Measurements from ENCODE around the gene KNCN.

KNCN gene

DNA sequence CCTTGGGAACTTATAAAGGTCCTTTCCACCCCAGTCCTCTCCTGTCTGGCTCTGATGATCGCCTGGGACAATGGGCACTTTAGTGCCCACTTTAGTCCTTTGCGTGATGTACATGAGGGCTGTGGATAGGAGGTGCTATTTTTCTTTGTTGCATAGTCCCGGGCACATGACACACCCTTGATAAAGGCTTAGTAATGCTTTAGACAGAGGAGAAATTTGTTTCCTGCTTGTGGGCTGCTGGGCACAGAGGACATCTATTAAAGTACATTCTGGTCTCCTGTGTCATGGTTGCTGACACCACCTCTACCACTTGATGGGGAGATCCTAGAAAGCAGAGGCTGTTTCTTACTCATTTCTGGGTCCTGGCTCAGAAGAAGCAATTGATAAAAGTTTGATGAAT is 5.4 kb upstream of the KNCN start:
- no peak for TF ChIP-seq GATA3 (IDR thresholded peaks at IDR 0.05; ENCODE audit: low read depth, low read length)
- TF ChIP-seq GATA2 (IDR thresholded peaks at IDR 0.05; ENCODE audit: low read depth, low read length) = no peak

DNA sequence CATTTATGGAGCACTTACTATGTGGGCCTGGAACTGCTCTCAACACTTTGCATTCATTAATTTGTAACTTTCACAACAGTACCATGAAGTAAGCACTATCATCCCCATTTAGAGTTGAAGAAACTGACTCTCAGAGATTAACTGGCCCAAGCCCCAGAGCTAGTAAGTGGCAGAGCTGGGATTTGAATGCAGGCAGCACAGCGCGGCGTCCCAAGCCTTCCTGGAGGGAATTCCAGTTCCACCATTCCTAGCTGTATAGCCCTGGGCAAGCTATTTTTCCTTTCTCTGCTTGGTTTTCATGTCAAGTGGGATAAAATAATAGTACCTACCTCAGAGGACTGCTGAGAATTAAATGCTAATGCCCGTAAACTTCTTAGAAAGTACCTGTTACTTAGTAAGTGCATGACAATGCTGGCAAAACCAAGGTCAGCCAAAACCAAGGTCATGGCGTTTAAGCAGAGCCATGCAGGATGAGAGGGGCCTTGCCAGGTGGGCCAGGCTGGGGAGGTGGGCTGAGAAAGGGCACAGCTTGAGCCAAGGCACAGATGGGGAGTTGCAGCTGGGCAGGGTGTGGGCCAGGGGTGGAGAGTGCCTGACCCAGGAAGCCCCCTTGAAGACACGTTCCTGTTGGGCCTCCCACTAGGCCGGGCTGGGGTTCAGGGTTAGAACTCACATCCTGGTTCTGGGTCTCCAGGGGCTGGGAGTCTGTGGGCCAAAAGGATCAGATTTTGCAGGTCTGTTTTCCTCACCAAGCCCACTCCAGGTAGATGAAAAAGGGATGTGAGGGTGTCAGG is 4.6 kb upstream of the KNCN start:
- TF ChIP-seq GATA3 (IDR thresholded peaks at IDR 0.05; ENCODE audit: low read depth, low read length) = no peak
- no peak for TF ChIP-seq GATA2 (IDR thresholded peaks at IDR 0.05; ENCODE audit: low read depth, low read length)

DNA sequence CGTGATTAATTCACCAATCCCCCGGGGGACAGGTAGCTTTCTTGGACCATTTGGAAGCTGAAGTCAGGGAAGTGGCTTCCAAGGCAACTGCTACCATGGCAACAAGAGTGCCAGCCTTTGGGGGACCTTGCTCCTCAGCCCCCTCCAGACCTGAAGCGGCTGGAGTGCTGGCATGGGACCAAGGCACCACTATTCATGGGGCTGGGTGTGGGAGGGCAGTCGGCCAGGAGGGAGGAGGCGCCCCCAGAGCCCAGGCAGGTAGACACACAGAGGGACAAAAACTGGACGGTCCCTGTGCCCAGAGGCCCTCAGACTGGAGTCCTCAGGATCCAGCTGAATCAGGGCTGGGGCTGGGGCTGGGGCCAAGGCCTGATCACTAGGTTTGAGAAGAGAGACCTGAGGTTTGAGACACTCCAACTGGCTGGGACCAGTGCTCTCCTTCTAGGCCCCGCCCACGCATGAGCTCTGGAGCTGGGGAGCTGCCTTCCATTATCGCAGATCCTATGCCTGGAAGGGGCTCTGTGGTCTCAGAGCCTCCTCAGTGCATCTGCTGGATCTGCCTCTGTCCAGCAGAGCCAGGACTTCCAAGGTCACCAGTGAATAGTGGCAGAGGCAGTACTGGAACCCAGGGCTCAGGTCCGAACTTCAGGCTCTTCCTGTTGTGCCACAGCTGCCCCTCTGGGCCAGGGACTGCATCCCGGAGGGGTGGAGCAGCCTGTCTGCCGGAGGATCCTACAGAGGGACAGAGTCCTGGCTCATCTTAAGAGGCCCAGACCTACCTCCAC is 3.3 kb upstream of the KNCN start:
- TF ChIP-seq GATA3 (IDR thresholded peaks at IDR 0.05; ENCODE audit: low read depth, low read length) (no peak), GATA2 (IDR thresholded peaks at IDR 0.05; ENCODE audit: low read depth, low read length) (no peak)

DNA sequence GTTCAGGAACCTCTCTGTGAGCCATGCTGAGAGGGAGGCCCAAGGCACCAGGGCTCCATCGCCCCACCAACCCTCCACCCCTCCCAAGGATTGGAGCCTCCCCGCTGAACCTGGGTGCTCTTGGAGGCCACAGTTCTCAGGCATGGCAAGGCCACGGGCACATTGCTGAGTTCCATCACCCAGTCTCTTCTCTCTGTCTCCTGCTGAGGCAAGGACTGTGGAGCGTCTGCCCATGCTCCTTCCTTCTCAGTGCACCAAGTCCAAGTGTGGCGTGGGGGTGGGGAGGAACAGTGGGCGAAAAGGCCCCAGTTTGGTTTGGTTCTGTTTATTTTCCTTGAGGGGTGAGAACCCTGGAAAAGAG is 2.8 kb upstream of the KNCN start:
- TF ChIP-seq GATA2 (IDR thresholded peaks at IDR 0.05; ENCODE audit: low read depth, low read length) = no peak
- TF ChIP-seq GATA3 (IDR thresholded peaks at IDR 0.05; ENCODE audit: low read depth, low read length) = no peak

DNA sequence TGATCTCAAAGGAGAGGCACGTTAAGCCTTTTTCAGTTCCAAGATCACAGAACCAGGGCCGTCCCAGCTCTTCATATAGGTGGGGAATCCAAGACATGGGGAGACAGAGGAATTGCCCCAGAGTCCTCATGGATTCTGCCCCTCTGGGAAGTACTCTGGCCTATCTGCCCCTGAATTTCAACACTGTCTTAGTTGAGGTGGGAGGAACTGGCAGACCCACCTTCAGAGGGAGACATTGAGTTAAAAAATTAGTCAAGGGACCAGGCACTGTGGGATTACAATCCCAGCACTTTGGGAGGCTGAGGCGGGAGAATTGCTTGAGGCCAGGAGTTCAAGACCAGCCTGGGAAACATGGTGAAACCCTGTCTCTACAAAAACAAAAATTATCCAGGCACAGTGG is 2.1 kb upstream of the KNCN start:
- TF ChIP-seq GATA3 (IDR thresholded peaks at IDR 0.05; ENCODE audit: low read depth, low read length) (no peak), GATA2 (IDR thresholded peaks at IDR 0.05; ENCODE audit: low read depth, low read length) (no peak)

DNA sequence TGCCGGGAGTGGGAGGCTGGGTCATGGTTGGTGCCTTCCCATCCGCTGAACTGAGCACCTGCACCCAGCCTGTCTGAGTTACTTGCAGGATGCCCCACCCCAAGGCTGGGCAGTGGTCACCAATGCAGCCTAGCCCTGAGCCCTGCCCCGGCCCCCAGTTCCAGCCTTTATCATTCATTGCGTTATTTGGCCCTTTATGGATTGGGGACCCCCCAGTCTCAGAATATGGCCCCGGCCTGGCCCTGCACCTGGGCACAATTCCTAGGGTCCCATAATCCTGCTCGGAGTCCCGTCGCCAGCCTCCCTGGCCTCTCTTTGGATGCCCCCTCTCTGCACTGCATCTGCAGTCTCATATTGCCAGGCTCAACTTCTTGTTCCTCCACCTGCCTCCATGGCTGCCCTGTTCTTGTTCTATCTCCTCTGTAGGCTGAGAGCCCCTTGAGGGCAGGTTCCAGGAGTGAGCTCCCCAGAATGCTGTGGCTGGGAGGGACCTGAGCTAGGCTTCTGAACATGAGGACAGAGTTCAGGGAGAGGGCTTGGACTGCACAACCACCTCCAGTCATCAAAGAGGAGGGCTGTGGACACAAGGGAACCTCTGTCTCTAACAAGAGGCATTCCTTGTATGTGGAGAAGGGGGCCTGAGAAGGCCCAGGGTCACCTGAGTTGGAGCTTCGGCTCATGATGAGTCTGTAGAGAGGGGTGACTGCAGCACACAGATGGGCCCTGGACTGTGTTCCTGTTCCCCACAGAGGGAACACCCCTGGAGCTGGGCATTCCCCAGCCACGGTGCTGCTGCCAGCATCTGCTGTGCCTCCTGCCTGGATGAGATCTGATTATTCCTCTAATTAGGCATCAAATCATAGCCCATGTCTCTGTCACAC is 1.1 kb upstream of the KNCN start:
- no peak for TF ChIP-seq GATA3 (IDR thresholded peaks at IDR 0.05; ENCODE audit: low read depth, low read length)
- no peak for TF ChIP-seq GATA2 (IDR thresholded peaks at IDR 0.05; ENCODE audit: low read depth, low read length)

DNA sequence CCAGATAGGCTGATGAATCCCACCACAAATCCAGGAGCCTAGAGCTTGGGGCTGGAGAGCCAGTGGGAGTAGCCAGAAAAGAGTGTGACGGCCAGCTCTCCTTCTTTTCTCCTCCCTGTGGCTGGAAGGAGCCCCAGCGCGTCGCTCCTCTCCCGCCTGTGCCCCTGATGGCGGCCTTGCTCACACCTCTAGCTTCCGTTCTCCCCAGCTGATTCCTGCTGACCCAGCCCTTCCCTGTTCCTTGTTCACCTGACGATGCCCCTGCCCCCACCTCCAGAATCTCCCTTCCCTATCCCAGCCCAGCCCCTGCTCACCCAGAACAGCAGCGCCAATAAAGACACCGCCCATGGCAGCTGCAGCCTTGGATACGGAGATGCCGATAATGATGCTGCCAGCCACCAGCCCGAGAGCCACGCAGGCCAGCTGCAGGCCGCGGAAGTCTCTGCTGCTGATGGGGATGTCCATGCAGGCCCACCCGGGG is 656 bp downstream of the KNCN start:
- no peak for TF ChIP-seq GATA2 (IDR thresholded peaks at IDR 0.05; ENCODE audit: low read depth, low read length)
- no peak for TF ChIP-seq GATA3 (IDR thresholded peaks at IDR 0.05; ENCODE audit: low read depth, low read length)

DNA sequence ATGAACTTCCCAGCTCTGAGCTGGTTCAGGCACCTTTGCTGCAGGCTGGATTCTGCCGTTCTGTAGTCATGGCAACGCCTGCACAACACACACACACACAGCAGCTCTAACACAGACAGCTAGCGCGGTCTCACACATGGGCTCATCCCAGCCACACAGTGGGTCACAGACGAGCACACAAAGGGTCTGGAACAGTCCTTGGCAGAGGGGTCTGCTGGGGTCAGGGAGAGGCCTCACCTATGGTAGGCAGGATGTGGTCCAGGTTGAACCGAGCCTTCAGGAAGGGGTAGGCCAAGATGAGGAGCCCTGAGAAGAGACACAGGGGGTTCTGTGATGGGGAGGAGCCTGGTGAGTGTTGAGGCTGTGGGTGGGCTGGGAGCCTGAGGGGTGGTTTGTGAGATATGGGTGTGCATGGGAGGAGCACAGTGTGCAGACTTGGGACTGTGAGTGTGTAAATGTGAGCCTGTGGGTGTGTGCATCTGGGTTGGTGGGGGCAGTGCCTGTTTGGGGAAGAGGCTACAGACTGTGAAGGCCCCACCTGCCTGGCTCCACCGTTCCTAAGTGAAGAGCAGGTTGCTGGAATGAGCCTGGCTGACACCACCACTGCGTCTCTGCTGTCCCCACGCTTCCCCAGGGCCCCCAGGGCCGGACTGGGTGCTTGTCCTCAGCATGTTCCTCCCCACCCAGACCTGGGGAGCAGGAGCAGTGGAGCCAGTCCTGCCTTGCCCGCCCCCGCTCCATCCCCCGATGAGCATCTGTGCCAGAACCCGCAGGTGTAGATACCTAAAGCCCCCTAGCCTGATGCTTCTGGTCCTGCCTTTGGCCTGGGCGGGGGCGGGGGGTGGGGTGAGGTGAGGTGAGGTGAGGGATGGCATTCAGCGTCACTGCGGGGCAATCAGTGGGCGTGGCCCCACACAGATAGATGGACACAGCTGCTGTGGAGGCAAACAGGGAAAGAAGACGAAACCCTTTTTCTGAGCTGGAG is 1.5 kb downstream of the KNCN start:
- no peak for TF ChIP-seq GATA2 (IDR thresholded peaks at IDR 0.05; ENCODE audit: low read depth, low read length)
- no peak for TF ChIP-seq GATA3 (IDR thresholded peaks at IDR 0.05; ENCODE audit: low read depth, low read length)

DNA sequence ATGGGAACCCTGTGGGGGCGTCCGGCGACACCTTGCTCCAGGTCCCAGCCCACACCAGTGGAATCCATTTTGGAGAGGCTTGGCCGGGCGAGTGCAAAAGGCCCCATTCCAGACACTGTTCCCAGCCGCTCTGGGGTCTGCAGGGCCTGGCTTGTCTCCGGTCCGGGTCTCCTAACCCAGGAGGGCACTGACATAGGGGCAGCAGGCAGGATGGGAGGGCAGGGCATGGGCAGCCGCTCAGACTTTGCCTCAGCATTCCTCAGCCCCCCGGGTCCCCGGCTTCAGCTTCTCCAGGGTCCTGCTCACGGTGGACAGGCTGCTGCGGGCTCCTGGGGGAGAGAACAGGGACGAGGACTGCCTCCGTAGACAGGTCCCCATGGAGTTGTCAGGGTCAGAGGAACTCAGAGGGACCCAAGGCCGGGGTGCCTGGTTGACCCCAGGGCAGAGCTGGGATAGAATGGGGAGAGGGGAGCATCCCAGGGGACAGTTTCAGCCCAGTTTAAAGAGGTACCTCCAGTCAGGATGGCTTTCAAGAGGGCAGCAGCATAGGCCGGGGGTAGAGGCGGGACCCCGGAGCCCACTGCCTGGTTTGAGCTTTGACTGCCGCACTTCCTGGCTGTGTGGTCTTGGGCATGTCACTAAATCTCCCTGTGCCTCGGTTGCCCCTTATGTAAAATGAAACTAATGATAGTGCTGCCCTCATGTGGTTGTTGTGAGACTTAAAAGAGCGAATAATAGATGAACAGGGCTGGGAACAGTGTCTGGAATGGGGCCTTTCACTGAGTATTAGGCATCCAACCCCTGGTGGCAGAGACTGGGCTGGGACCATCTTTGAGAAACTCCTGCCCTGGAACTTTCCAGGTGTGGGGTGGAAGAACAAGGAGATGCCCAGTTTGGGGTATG is 3.7 kb downstream of the KNCN start:
- TF ChIP-seq GATA2 (IDR thresholded peaks at IDR 0.05; ENCODE audit: low read depth, low read length) = no peak
- no peak for TF ChIP-seq GATA3 (IDR thresholded peaks at IDR 0.05; ENCODE audit: low read depth, low read length)

DNA sequence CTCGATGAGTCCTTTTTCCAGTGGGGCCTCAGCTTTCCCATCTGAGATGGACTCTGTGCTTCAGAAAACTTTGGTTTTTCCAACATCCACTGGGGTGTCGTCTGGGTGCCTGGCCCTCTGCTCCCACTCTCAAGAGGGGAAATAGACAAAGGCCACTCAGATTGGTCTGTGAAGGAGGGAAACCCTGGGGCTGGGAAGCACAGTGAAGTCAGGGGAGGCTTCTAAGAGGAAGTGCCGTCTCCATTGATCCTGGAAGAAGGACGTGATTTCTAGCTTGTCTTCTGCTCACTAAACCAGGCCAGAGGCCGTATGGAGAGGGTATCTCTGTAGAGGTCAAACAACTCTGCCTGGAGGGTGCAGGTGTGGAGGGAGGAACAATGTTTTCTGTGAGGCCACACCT is 5.2 kb downstream of the KNCN start:
- TF ChIP-seq GATA3 (IDR thresholded peaks at IDR 0.05; ENCODE audit: low read depth, low read length) (no peak), GATA2 (IDR thresholded peaks at IDR 0.05; ENCODE audit: low read depth, low read length) (no peak)

DNA sequence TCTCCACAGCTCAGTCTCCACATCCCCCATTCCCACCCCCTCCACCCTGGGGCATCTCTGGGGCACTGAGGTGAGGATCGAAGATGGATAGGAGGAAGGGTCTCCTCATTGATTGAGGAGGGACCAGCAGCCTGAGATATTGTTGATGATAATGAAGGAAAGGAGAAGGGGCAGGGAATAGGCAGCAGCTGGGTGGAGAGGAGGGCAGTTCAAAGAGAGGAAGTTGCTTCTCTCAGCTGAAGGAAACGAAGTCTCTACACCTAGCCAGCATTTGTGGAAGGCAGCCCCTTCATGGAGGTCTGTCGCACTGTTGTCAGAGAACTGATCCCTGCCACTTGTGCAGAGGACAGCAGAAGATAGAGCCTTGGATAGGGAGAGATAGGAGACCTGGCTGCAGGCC is 5.7 kb downstream of the KNCN start:
- TF ChIP-seq GATA2 (IDR thresholded peaks at IDR 0.05; ENCODE audit: low read depth, low read length) (no peak), GATA3 (IDR thresholded peaks at IDR 0.05; ENCODE audit: low read depth, low read length) (no peak)
